AG04450 (cell line): ENCODE data around the gene GPX7. TPM values are rescaled to one million over a fixed set of nuclear protein-coding genes. Genes with fewer than 3 reads are reported as not detected.

Source experiments
- CTCF ChIA-PET: fragments of 300-600, 350-600 bp; formaldehyde crosslinking; extraction: SDS; loops from one replicate; lab custom pipeline; 2022; ENCODE audit warnings: antibody characterized with exemption, inconsistent platforms; lab: Charles Lee
- POLR2A ChIA-PET: fragments of 350-600 bp; formaldehyde crosslinking; extraction: SDS; loops from one replicate; lab custom pipeline; 2021; ENCODE audit warnings: antibody characterized with exemption, inconsistent platforms; lab: Yijun Ruan, JAX
- DNase-seq: peaks from one replicate; pipeline ENCODE4 v3.0.0-alpha.2; 2011; ENCODE audit warnings: low read depth, low spot score
- H3K27ac ChIP-seq: one replicate; pipeline ENCODE4 v1.5.1; 2012; ENCODE audit warnings: low read depth, low read length, control low read depth
- H3K27me3 ChIP-seq: one replicate; pipeline ENCODE4 v1.6.0; 2012; ENCODE audit warnings: low read length; ENCODE audit not compliant: control insufficient read depth, insufficient read depth
- H3K4me3 ChIP-seq: 2 replicates; pipeline ENCODE4 v1.5.1; 2011; ENCODE audit warnings: mild to moderate bottlenecking, low read depth, low read length, control low read depth
- H3K9me3 ChIP-seq: 2 replicates; pipeline ENCODE4 v1.5.1; 2012; ENCODE audit warnings: low read length; ENCODE audit not compliant: control insufficient read depth, insufficient read depth
- CTCF ChIP-seq: IDR thresholded peaks from 2 replicates; pipeline ENCODE4 v1.5.1; 2011; ENCODE audit warnings: low read depth, low read length, control low read depth, inconsistent platforms
- polyA plus RNA-seq: library from polyadenylated mRNA; depleted of rRNA; stranded (reverse); fragments of >200 nt; gene quantifications from 2 replicates; pipeline ENCODE4 v1.2.3, GENCODE V29; 2011

Gene GPX7
- polyA plus RNA-seq, 1 experiment: 14.1 TPM

GRCh38 chr1:52629667-52630066 lies 27.5 kb downstream of the GPX7 start:
- H3K9me3 ChIP-seq: no peaks in the 10 kb centered on the region; the same call in 1 of the 2 replicates
- no peak overlapping the region for H3K4me3 ChIP-seq
- H3K27ac ChIP-seq: no peak overlapping the region
- ChIA-PET CTCF (interaction anchor here (0.7 kb wide), 1 partner anchor 18 kb away, joined by 3 read pairs; no protein-coding TSS in a partner anchor), POLR2A (interaction anchor here (0.6 kb wide), 1 partner anchor 44 kb away, joined by 3 read pairs; no protein-coding TSS in a partner anchor)
- no peak for TF ChIP-seq CTCF
- DNase-seq: no peak
- H3K27me3 ChIP-seq: peaks cover 35% of the 10 kb centered on the region

GRCh38 chr1:52631759-52632331 lies 29.7 kb downstream of the GPX7 start:
- Histone ChIP-seq H3K4me3 (no peak overlapping the region), H3K9me3 (no peaks in the 10 kb centered on the region; the same call in 1 of the 2 replicates), H3K27ac (no peak overlapping the region), H3K27me3 (peaks cover 43% of the 10 kb centered on the region)
- TF ChIP-seq CTCF: no peak
- ChIA-PET POLR2A (no interaction called here), CTCF (no interaction called here)
- no peak for DNase-seq

- ChIA-PET POLR2A (no interaction called here), CTCF (no interaction called here)
- no peak for DNase-seq
- Histone ChIP-seq H3K4me3 (peak within 1 kb of the TSS; percentile 44), H3K27ac (no peak within 1 kb of the TSS), H3K9me3 (no peaks in the 10 kb centered on the region; the same call in 1 of the 2 replicates), H3K27me3 (peaks cover 43% of the 10 kb centered on the region)
- no peak for TF ChIP-seq CTCF
Measured at GRCh38 chr1:52632732-52633290, 30.6 kb downstream of the GPX7 start, which contains the start of gene SHISAL2A. SHISAL2A (plus strand) TSS chr1:52633168; CDS start chr1:52633494, 326 bp downstream.

- DNase-seq: no peak
- ChIA-PET POLR2A (no interaction called here), CTCF (no interaction called here)
- Histone ChIP-seq H3K4me3 (peak overlapping the region; percentile 42), H3K27ac (no peak overlapping the region), H3K9me3 (no peaks in the 10 kb centered on the region; the same call in 1 of the 2 replicates), H3K27me3 (peaks cover 45% of the 10 kb centered on the region)
- no peak for TF ChIP-seq CTCF
Measured at GRCh38 chr1:52633291-52633754, 31.2 kb downstream of the GPX7 start.

- Histone ChIP-seq H3K4me3 (no peak overlapping the region), H3K27ac (no peak overlapping the region), H3K9me3 (no peaks in the 10 kb centered on the region; the same call in 1 of the 2 replicates), H3K27me3 (peaks cover 45% of the 10 kb centered on the region)
- ChIA-PET POLR2A (no interaction called here), CTCF (no interaction called here)
- DNase-seq: no peak
- TF ChIP-seq CTCF: no peak
Measured at GRCh38 chr1:52634111-52634510, 31.9 kb downstream of the GPX7 start.
